CD4-positive, alpha-beta T cell (primary cell): ENCODE data around the gene ELP1. TPM values are rescaled to one million over a fixed set of nuclear protein-coding genes. Genes with fewer than 3 reads are reported as not detected.
"Not testable (repeated sequence)": the region's sequence is repeated elsewhere in the genome, so short reads cannot be mapped to it uniquely, and the experiment has no call there.

Source experiments
- ATAC-seq: fragments of 200-7000 bp; cut with Tn5 transposase; one replicate; pipeline ENCODE4 v1.10.0; 2022; ENCODE audit warnings: mild to moderate bottlenecking; ENCODE audit not compliant: poor library complexity
- CTCF ChIA-PET: fragments of 350-600 bp; sonication (Branson Sonifier 250); formaldehyde crosslinking; loops from one replicate; lab custom pipeline; 2021; ENCODE audit warnings: antibody characterized with exemption, inconsistent platforms; lab: Charles Lee
- POLR2A ChIA-PET: fragments of 350-600 bp; sonication (Branson Sonifier 250); formaldehyde crosslinking; loops from one replicate; lab custom pipeline; 2021; ENCODE audit warnings: antibody characterized with exemption, inconsistent platforms; lab: Charles Lee
- DNase-seq, 14 experiments: peaks; one replicate each; pipeline ENCODE4 v3.0.0-alpha.2; 2013 to 2020; ENCODE audit warnings: mixed read lengths in 2 of 14
- H3K27ac ChIP-seq, 2 donors: one replicate each; pipeline versions ENCODE4 v1.5.1 to v1.7.0; 2013; ENCODE audit warnings: low read length in 2 of 2, low read depth in 1 of 2, mild to moderate bottlenecking in 1 of 2
- H3K27me3 ChIP-seq, 2 experiments: 1 replicate in 1 of 2; 2 replicates in 1 of 2; pipeline versions ENCODE4 v1.6.1 to v1.7.0; 2013; ENCODE audit warnings: low read length in 2 of 2, control low read depth in 1 of 2, mild to moderate bottlenecking in 1 of 2, moderate library complexity in 1 of 2; ENCODE audit not compliant: insufficient read depth in 2 of 2, control insufficient read depth in 1 of 2
- H3K36me3 ChIP-seq: one replicate; pipeline ENCODE4 v1.6.1; 2013; ENCODE audit warnings: low read length, control low read depth; ENCODE audit not compliant: insufficient read depth
- H3K4me1 ChIP-seq: one replicate; pipeline ENCODE4 v1.6.1; 2013; ENCODE audit warnings: low read length, control low read depth; ENCODE audit not compliant: insufficient read depth
- H3K4me3 ChIP-seq: one replicate; pipeline ENCODE4 v1.5.1; 2013; ENCODE audit warnings: mild to moderate bottlenecking, low read length, moderate library complexity
- H3K9me3 ChIP-seq, 2 experiments: 1 replicate in 1 of 2; 2 replicates in 1 of 2; pipeline versions ENCODE4 v1.6.1 to v1.7.0; 2013; ENCODE audit warnings: low read length in 2 of 2, mild to moderate bottlenecking in 2 of 2, control low read depth in 1 of 2, moderate library complexity in 1 of 2; ENCODE audit not compliant: control insufficient read depth in 1 of 2, insufficient read depth in 1 of 2
- H3K27ac Mint-ChIP-seq: one replicate; pipeline ENCODE4 v1.8.0; 2020; ENCODE audit warnings: mixed read lengths
- H3K27me3 Mint-ChIP-seq: one replicate; pipeline ENCODE4 v1.8.0; 2021; ENCODE audit warnings: mixed read lengths
- H3K36me3 Mint-ChIP-seq: one replicate; pipeline ENCODE4 v1.8.0; 2021; ENCODE audit warnings: low read depth, mixed read lengths
- H3K4me1 Mint-ChIP-seq: one replicate; pipeline ENCODE4 v1.8.0; 2021; ENCODE audit warnings: low read depth, mixed read lengths
- H3K4me3 Mint-ChIP-seq: one replicate; pipeline ENCODE4 v1.8.0; 2020; ENCODE audit warnings: mild to moderate bottlenecking, mixed read lengths
- H3K9me3 Mint-ChIP-seq: one replicate; pipeline ENCODE4 v1.8.0; 2020; ENCODE audit warnings: mixed read lengths
- CTCF ChIP-seq: fragments of 200-600 bp; IDR thresholded peaks from one replicate; pipeline ENCODE4 v1.8.0; 2022; ENCODE audit warnings: antibody characterized with exemption, mild to moderate bottlenecking
- intact Hi-C, 2 experiments: fragments of 100-400 bp; cut with DNase I in 1 of 2; cut with micrococcal nuclease in 1 of 2; formaldehyde crosslinking; loops; one replicate each; pipeline versions ENCODE4 v1.15.1 to v1.9.0; 2023 to 2025; cut with DNase I, micrococcal nuclease
- total RNA-seq, 174 experiments: library from RNA in 2 of 174; stranded (reverse) in 2 of 174; gene quantifications; one replicate each; pipeline ENCODE4 v1.2.3 and lab custom pipeline; 2021 to 2026

ELP1 gene
- total RNA-seq, 2 experiments from 2014 or later, result 19.2 to 20.8 TPM

- Histone ChIP-seq H3K4me1 (no peaks in the 10 kb centered on the region), H3K4me3 (no peak overlapping the region), H3K27ac (no peak overlapping the region), H3K27me3 (no peaks in the 10 kb centered on the region), H3K9me3 (peaks cover 0 to 9% of the 10 kb centered on the region in 2 experiments), H3K36me3 (no peaks in the 10 kb centered on the region)
- no peaks in the 10 kb centered on the region for H3K4me1 Mint-ChIP-seq
- ATAC-seq (no peak), DNase-seq (no peak)
- intact Hi-C loops, result no loop called here
- TF ChIP-seq CTCF, result no peak
- H3K36me3 Mint-ChIP-seq, result no peaks in the 10 kb centered on the region
- CTCF ChIA-PET, result no interaction called here
- POLR2A ChIA-PET, result no interaction called here
- peaks cover 4% of the 10 kb centered on the region for H3K27me3 Mint-ChIP-seq
- no peak overlapping the region for H3K27ac Mint-ChIP-seq
- no peaks in the 10 kb centered on the region for H3K9me3 Mint-ChIP-seq
- H3K4me3 Mint-ChIP-seq, result no peak overlapping the region
Observed at GRCh38 chr9:108850293-108850897, 83.5 kb downstream of the ELP1 start.

- H3K4me3 Mint-ChIP-seq, CTCF ChIA-PET, H3K27ac ChIP-seq, intact Hi-C loops, H3K4me1 Mint-ChIP-seq, H3K9me3 Mint-ChIP-seq, H3K27me3 Mint-ChIP-seq, H3K27ac Mint-ChIP-seq, ATAC-seq, DNase-seq, H3K9me3 ChIP-seq, H3K4me1 ChIP-seq, H3K27me3 ChIP-seq, H3K4me3 ChIP-seq, POLR2A ChIA-PET, H3K36me3 ChIP-seq, H3K36me3 Mint-ChIP-seq: not testable (repeated sequence)
Observed at GRCh38 chr9:108848296-108848695, 85.6 kb downstream of the ELP1 start.

- no peak for DNase-seq
- no peaks in the 10 kb centered on the region for H3K36me3 Mint-ChIP-seq
- Histone ChIP-seq H3K9me3 (no peaks in the 10 kb centered on the region), H3K36me3 (no peaks in the 10 kb centered on the region), H3K4me3 (no peak overlapping the region), H3K4me1 (peaks cover 5% of the 10 kb centered on the region), H3K27me3 (no peaks in the 10 kb centered on the region), H3K27ac (no peak overlapping the region)
- POLR2A ChIA-PET, result no interaction called here
- H3K4me1 Mint-ChIP-seq, result peaks cover 13% of the 10 kb centered on the region
- no peaks in the 10 kb centered on the region for H3K27me3 Mint-ChIP-seq
- no peak for TF ChIP-seq CTCF
- no peaks in the 10 kb centered on the region for H3K9me3 Mint-ChIP-seq
- no peak for ATAC-seq
- intact Hi-C loops, result no loop called here
- CTCF ChIA-PET, result no interaction called here
- H3K4me3 Mint-ChIP-seq, result no peak overlapping the region
- no peak overlapping the region for H3K27ac Mint-ChIP-seq
Observed at GRCh38 chr9:108845947-108846346, 88.0 kb downstream of the ELP1 start.

- CTCF ChIA-PET, result no interaction called here
- H3K36me3 Mint-ChIP-seq, result no peaks in the 10 kb centered on the region
Observed at GRCh38 chr9:108845507-108845906, 88.4 kb downstream of the ELP1 start.

More at GRCh38 chr9:108845507-108845906, 88.4 kb downstream of the ELP1 start:
- intact Hi-C loops, result no loop called here
- Histone ChIP-seq H3K9me3 (no peaks in the 10 kb centered on the region), H3K4me1 (peaks cover 5% of the 10 kb centered on the region), H3K27me3 (no peaks in the 10 kb centered on the region), H3K4me3 (no peak overlapping the region), H3K27ac (no peak overlapping the region), H3K36me3 (no peaks in the 10 kb centered on the region)
- H3K4me1 Mint-ChIP-seq, result peaks cover 13% of the 10 kb centered on the region
- TF ChIP-seq CTCF, result no peak
- no peak for ATAC-seq
- no peak for DNase-seq
- no peaks in the 10 kb centered on the region for H3K27me3 Mint-ChIP-seq
- no peaks in the 10 kb centered on the region for H3K9me3 Mint-ChIP-seq
- no peak overlapping the region for H3K4me3 Mint-ChIP-seq
- no peak overlapping the region for H3K27ac Mint-ChIP-seq
- POLR2A ChIA-PET, result no interaction called here
